Measurements from ENCODE around the gene ATP10A. TPM values are rescaled to one million over a fixed set of nuclear protein-coding genes. Genes with fewer than 3 reads are reported as not detected.

ATP10A gene
- polyA plus RNA-seq, 3 donors: 0.71 to 3.9 (median 0.92) TPM

DNA sequence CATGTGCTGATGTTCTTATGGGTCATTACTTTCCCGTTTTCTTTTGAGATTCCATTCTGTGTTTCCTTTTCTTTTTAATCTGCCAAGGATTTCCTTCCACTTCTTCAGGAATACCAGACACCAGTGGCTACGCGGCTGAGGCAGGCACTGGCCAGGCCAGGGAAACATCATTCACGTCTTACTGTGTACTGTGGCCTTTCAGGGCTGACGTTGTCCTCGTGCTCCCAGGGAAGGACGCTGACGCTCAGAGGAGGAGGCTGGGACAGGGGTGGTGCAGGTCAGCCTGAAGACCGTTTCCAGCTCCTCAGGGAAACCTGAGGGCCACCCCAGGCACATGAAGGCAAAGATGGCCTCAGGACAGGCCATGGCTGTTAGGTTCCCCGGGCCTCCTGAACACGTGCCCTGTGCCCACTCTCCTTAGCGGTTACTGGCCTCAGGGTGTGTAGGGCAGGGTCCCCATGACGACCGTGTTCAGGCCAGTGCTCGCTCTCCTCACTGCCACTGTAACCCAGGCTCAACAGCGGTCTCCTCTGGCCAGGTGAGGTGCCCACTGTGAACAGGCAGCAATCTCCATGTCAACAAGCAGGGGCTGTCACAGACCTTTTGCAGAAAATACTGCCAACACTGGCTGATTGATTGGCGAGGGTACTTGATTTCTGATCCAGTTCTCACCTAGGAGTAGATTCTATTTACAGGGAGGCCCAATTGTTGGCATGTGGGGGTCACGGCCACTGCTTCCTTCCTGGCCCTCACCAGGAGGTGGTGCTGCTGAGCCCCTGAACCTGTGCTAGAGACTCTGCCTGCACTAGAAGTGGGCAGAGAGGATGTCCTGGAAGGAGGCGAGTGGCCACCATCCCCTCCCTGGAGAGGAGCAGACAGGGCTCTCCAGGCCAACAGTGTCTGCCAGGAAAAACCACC, 169.5 kb downstream of the ATP10A start:
- intact Hi-C loops (cut with micrococcal nuclease): loop anchor here in 1 of 2 donors (2.0 kb wide), 1 partner anchor 239 kb away; no protein-coding TSS in a partner anchor
- TF ChIP-seq, protein P1, sequence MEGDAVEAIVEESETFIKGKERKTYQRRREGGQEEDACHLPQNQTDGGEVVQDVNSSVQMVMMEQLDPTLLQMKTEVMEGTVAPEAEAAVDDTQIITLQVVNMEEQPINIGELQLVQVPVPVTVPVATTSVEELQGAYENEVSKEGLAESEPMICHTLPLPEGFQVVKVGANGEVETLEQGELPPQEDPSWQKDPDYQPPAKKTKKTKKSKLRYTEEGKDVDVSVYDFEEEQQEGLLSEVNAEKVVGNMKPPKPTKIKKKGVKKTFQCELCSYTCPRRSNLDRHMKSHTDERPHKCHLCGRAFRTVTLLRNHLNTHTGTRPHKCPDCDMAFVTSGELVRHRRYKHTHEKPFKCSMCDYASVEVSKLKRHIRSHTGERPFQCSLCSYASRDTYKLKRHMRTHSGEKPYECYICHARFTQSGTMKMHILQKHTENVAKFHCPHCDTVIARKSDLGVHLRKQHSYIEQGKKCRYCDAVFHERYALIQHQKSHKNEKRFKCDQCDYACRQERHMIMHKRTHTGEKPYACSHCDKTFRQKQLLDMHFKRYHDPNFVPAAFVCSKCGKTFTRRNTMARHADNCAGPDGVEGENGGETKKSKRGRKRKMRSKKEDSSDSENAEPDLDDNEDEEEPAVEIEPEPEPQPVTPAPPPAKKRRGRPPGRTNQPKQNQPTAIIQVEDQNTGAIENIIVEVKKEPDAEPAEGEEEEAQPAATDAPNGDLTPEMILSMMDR (IDR thresholded peaks at IDR 0.05): peak; percentile 81
- H3K4me3 Mint-ChIP-seq: no peak overlapping the region
- H3K79me2 ChIP-seq (ENCODE audit: insufficient read depth, low read length): no peaks in the 10 kb centered on the region
- H4K20me1 ChIP-seq (ENCODE audit: insufficient read depth, low read length): no peaks in the 10 kb centered on the region
- H3K27me3 ChIP-seq (ENCODE audit: control insufficient read depth in 2 of 2, insufficient read depth in 2 of 2, low read length in 2 of 2): no peaks in the 10 kb centered on the region
- H3K36me3 Mint-ChIP-seq: peaks cover 4 to 6% of the 10 kb centered on the region in 2 donors
- no peaks in the 10 kb centered on the region for H3K4me1 Mint-ChIP-seq
- no peaks in the 10 kb centered on the region for H3K9me3 Mint-ChIP-seq
- H3K4me2 ChIP-seq (replicated peaks; ENCODE audit: extremely low read depth, low read length, poor library complexity, severe bottlenecking): no peak overlapping the region
- H3K9me3 ChIP-seq (replicated peaks in 1 of 2; ENCODE audit: control insufficient read depth in 1 of 2, insufficient read depth in 1 of 2, low read length in 2 of 2): no peaks in the 10 kb centered on the region
- H2AFZ ChIP-seq (ENCODE audit: insufficient read depth, low read depth, low read length, poor library complexity, severe bottlenecking): no peak overlapping the region
- H3K27ac ChIP-seq (ENCODE audit: low read depth in 1 of 2, low read length in 2 of 2): no peak overlapping the region
- H3K27ac Mint-ChIP-seq: no peak overlapping the region
- H3K4me1 ChIP-seq (ENCODE audit: control insufficient read depth in 1 of 2, insufficient read depth in 2 of 2, low read length in 2 of 2): no peaks in the 10 kb centered on the region
- no peak overlapping the region for H3K4me3 ChIP-seq (replicated peaks in 1 of 3; ENCODE audit: low read depth in 2 of 3, low read length in 3 of 3)
- DNase-seq: peak in 2 of 3 donors; percentile 2 to 3
- no peak overlapping the region for H3K9ac ChIP-seq (ENCODE audit: insufficient read depth, low read length, poor library complexity, severe bottlenecking)
- H3K27me3 Mint-ChIP-seq (ENCODE audit: low read depth in 3 of 3): no peaks in the 10 kb centered on the region
- peaks cover 0 to 24% of the 10 kb centered on the region in 2 donors for H3K36me3 ChIP-seq (replicated peaks in 1 of 2; ENCODE audit: control insufficient read depth in 1 of 2, insufficient read depth in 2 of 2, low read length in 2 of 2)
- WGBS (ENCODE audit: insufficient coverage): 86% methylated on average over 15 of the region's 19 CpGs

DNA sequence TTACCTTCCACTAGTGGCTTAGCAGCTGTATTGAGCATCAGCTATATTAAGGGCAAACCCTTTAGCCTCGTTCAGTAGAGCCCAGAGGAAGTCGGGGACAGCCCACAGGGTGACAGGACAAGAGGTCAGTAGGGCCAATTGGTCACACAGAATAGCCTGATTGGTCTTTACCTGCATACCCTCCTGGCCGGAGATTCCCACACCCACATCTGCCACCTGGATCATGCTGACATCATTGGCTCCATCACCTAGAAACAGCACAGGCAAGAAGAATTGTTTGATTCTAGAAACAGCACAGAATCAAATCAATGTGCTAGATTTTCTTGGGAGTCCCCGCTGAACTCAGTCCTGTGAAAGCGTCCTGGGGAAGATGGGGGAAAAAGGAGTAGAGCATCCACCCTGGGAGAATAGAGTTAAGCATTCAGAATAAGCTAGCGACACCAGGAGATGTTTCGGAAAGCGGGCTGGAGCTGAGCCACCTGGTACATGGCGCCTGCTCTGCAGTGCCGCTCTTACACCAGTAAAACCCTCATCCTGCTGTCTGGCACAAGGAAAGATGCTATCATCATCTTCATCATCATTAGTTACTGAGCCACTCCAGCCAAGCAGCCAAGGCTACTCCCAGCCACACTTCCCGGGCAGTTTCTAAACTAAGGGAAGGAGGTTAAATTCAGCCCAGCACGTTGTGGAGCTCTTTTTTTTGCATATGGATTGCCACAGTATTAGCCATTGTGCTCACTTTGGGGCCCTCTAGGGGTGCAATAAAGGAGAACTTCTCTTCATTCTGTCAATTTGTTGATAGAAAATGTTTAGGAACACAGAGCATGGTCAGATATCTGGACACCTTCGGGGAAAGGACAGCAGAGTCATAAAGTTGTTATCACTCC, 171.3 kb downstream of the ATP10A start:
- H3K4me3 Mint-ChIP-seq: no peak overlapping the region
- intact Hi-C loops (cut with micrococcal nuclease): no loop called here
- no peak for DNase-seq
- Histone ChIP-seq H3K4me2 (replicated peaks; ENCODE audit: extremely low read depth, low read length, poor library complexity, severe bottlenecking) (no peak overlapping the region), H3K27ac (ENCODE audit: low read depth in 1 of 2, low read length in 2 of 2) (no peak overlapping the region), H2AFZ (ENCODE audit: insufficient read depth, low read depth, low read length, poor library complexity, severe bottlenecking) (no peak overlapping the region), H3K9me3 (replicated peaks in 1 of 2; ENCODE audit: control insufficient read depth in 1 of 2, insufficient read depth in 1 of 2, low read length in 2 of 2) (no peaks in the 10 kb centered on the region), H4K20me1 (ENCODE audit: insufficient read depth, low read length) (no peaks in the 10 kb centered on the region), H3K36me3 (replicated peaks in 1 of 2; ENCODE audit: control insufficient read depth in 1 of 2, insufficient read depth in 2 of 2, low read length in 2 of 2) (peaks cover 0 to 20% of the 10 kb centered on the region in 2 donors), H3K27me3 (ENCODE audit: control insufficient read depth in 2 of 2, insufficient read depth in 2 of 2, low read length in 2 of 2) (no peaks in the 10 kb centered on the region), H3K79me2 (ENCODE audit: insufficient read depth, low read length) (no peaks in the 10 kb centered on the region), H3K4me1 (ENCODE audit: control insufficient read depth in 1 of 2, insufficient read depth in 2 of 2, low read length in 2 of 2) (no peaks in the 10 kb centered on the region), H3K9ac (ENCODE audit: insufficient read depth, low read length, poor library complexity, severe bottlenecking) (no peak overlapping the region), H3K4me3 (replicated peaks in 1 of 3; ENCODE audit: low read depth in 2 of 3, low read length in 3 of 3) (no peak overlapping the region)
- H3K36me3 Mint-ChIP-seq: peaks cover 6% of the 10 kb centered on the region in 2 donors
- TF ChIP-seq, protein P1 (IDR thresholded peaks at IDR 0.05): no peak
- no peak overlapping the region for H3K27ac Mint-ChIP-seq
- 85% methylated on average over 8 of the region's 13 CpGs for WGBS (ENCODE audit: insufficient coverage)
- peaks cover 0 to 2% (median 0%) of the 10 kb centered on the region in 7 donors for H3K9me3 Mint-ChIP-seq
- H3K4me1 Mint-ChIP-seq: no peaks in the 10 kb centered on the region
- H3K27me3 Mint-ChIP-seq (ENCODE audit: low read depth in 3 of 3): no peaks in the 10 kb centered on the region

All from CD14-positive monocyte (primary cell).